Stimulated activated naive CD4-positive, alpha-beta T cell (primary cell): ENCODE measurements around the gene LYPD4.
"Not testable (repeated sequence)": the region's sequence is repeated elsewhere in the genome, so short reads cannot be mapped to it uniquely, and the experiment has no call there.

ENCODE experiments used
- DNase-seq, 6 experiments: peaks; one replicate each; lab custom pipeline; 2025; lab: John Stamatoyannopoulos, UW

The LYPD4 gene

DNA sequence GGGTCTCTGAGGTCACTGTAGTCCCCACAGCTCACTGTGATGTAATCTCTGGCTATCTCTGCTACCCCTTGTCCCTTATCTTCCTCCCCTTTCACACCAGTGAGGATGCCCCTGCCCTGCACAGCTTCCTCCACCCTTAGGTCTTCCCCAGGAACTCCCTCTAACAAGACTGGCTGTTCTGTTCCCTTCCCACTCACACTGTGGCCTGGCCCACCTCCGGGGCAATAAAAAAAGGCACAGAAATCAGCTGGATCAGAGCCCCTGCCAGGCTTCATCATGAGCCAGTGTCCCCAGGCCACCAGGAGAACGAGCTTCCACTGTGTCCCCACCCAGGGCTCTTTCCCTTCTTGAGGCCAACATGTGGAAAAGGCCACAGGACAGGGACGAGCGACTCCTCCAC lies 43.5 kb downstream of the LYPD4 start:
- no peak for DNase-seq

DNA sequence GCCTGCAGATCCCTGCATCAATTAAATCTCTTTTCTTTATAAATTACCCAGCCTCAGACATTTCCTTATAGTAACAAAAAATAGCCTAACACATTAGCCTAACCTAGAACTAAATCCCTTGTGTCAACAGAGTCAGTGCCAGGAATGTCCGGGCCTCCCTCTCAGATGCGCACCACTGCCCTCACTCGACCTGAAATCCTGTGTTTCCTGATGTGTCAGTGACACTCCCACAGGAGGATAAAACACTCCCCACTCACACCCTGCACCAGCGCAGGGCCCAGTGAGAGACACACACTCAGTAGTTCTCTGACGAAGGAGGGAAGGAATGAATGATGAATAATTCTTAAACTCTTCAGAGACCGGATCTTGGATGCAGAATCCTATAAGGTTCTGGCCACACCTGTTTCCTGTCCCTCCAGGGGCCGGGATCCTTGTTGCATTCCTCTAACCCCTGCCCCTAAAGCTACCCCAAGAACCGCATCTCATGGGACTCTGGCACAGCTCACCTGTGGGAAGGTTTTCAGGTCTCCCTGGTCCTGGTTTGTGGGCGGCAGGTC lies 45.0 kb downstream of the LYPD4 start:
- DNase-seq, result no peak

DNA sequence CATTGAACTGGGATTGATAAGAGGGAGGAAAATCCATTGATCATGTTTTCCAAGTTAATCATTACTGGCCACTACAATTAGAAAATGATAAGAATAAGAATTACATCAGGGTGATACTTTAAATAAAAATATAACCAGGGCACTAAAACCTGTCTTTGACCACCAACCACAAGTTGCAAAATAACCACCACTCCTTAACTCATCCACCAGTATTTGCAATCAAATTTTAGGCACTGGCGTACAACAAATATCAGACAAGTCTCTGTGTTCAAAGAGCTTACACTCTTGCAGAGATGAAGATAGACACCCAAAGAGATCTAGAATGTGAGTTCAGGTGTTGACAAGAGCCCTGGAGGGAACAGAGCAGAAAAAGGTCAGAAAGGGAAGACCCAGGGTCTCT lies 47.6 kb downstream of the LYPD4 start:
- no peak for DNase-seq

DNA sequence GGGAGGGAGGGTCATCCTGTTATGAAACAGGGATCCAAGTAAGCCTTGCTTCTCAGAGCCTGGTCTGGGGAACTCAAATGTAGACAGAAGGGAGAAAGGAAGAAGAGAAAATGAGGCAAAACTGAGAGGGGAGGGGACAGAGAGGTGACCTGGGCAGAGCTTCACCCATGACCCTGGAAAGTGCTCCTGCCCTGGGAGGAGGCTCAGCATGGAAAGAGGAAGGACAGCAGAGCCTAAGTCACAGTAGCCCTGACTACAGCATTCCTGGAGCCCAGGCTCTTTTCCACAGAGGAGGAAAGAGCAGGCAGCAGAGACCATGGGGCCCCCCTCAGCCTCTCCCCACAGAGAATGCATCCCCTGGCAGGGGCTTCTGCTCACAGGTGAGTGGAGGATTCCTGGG lies 48.1 kb downstream of the LYPD4 start, which contains the start of gene CEACAM3:
CEACAM3 (plus strand) TSS at position 226 of the 400 bp plus-strand sequence; CDS start at position 317, 91 bp downstream.
- DNase-seq, result no peak

DNA sequence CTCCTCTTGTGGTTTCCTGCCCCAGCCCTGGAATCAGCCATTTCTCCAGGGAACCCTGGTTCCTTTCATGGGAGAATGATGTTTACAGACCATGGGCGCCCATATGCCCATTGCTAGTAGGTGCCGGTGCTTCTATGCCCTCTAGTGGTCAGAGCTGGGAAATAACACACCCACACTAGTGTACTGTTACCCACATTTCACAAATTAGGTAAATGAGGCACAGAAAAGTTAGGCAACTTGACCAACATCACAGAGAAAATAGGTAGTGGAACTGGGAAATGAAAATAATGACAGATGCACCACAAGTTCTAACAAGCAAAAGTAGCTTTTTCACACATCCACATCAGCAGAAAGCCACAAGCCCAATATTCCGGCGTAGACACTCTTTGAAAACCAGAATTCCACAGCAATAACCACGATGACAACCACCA lies 49.4 kb downstream of the LYPD4 start:
- DNase-seq, result peak; percentile 12 to 68 (median 39)

DNA sequence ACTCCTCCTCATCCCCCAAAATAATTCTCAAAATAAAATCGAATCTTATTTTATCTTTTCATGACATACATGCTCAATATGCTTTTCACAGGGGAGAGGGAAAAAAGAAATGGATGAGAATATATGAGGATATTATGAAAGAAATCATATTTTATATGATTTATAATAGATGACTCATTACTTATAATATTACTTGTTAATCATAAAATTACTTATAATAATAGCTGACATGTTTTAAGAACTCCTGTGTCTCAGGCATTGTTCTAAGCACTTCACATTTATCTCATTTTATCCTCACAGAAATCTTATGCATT lies 51.1 kb downstream of the LYPD4 start:
- no peak for DNase-seq

DNA sequence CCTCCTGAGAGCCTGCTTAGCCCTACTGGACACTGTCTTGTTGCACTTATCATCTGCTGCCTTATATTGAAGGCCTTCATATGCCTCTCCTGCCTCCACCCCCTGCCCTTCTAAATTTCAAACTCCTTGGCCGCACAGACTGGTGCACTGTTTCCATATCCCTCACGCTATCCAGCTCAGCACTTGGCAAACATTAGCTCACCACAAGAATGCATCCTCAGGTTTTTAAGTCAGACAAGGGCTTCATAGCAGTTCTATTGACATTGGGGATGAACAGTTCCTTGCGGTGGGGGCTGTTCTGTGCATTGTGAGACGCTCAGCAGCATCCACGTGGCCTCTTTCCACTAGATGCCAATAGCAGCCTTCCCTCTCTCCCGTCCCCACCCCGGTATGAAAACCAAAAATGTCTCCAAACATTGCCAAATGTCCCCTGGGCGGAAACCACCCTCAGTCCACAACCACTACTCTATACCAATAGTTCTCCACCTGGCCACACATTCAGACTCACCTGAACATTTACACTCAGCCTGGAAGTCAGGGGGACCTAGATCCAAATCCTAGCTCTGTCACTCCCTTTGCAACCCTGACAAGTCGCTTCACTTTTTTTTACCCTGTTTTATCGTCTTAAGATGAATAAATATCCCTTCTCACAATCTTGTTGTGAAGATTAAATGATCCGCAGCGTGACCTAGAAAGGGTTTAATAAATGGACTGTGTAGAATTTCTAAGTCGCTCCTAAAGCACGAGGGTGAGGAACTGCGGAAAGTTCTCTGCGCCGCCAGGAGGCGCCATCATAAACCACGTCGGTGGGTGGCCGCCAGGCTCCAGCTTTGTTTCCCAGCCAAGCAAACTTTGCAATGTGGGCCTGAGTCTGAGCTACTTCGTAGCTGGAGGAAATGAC lies 51.7 kb downstream of the LYPD4 start:
- peak in 5 of 6 experiments; percentile 16 to 47 (median 34) for DNase-seq

DNA sequence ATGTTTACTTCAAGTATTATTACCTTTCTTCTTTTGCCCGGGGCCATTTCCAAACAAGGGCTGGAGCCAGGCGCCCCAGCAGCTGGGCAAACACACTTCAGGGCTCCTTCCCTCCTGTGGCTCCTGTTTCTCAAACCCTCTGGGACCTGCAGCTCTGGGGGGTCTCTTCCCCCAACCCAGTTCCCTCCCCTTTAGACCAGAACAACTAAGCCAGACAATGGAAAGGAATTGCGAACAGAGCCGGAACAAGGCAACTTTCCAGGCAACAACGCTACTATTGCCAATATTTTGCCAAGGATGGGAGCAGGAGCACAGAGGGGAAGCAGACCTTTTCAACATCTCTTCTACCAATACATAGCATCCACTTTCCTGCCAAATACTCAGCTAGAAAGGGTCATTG lies 55.4 kb downstream of the LYPD4 start:
- DNase-seq, result not testable (repeated sequence)

DNA sequence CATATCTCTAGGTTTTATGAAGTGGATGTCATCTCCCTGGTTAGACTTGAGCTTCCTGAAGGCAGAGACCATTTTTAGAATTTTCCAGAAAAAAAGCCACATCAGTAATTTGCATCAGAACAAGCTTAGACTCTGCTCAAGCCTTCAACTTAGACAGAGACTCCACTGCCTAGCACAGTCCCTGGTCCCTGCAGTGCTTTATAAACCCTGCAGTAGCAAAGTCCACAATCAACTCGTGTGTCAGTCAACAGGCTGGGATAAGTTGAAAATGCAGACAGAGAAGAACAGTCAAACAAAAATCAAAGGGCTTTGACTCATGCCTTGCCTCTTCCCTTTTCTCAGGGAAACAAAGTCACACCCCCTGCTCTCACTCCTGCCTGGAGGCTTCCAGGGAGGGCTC lies 56.0 kb downstream of the LYPD4 start:
- DNase-seq, result not testable (repeated sequence)
